ENCODE data around the gene UBE2M.

Gene UBE2M

DNA sequence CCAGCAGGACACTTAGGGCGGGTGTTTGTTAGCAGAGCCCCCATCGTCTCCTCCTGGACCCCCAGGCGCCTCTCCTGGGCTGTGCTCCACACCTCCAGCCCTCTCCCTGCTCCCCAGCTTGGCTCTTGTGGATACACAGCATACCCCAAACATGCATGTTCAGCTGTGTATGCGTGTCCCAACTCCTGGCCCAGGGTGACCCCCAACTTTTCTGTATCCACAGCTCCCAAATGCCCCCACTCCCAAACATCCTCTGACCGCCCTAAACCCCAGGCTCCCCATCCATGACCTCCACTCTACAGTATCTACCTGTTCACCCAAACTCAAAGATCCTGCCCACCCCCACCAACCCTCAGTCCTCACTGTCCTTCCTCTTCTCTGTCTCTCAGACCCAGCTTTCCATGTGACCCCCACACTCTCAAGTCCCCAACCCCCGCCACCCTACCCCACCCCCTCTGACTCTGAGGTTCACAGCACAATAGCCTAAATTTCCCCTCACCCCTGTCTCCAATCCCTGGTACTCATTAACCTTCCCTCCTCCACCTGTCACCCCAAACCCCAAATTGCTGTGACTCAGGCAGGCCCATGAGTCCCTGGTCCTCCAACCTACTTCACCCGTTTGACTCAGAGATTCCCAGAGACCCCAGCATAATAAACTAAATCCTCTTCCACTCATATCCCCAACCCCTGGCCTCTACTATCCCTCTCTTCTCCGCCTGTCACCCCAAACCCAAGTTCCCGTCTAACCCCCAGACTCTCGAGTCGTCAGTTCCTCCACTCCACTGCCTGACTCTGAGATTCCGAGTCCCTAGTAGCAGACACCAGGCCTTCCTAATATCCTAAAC is 968 bp downstream of the UBE2M start:
- peak overlapping the region; percentile 61 to 100 (median 99) for H3K27ac ChIP-seq

DNA sequence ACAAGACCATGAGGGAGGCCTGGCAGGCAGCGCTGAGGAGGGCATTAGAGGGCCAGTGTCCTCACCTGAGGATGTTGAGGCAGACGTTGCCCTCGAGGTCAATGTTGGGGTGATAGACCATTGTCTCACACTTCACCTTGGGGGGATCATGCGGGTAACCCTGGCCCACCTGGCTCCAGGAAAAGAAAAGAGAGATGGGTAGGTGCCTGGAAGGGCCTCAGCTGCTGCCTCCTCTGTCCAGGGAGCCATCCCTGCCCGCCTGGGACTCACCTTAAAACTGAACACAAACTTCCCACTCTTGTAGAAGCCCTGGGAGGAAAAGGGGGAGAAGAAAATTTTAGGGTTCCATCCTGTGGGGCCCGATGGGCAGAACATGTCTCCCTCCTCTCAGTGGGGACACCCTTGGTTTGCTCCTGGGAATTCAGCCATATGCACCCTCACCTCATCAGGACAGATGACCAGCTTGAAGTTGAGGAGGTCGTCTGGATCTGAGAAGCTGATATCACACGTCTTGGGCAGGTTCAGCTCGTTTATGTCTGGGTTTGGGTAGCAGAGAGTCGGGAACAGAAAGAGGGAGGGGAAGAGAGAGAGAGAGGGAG is 1.7 kb downstream of the UBE2M start:
- H3K27ac ChIP-seq, result peak overlapping the region in 17 of 21 experiments; percentile 81 to 100 (median 99)
- H3K4me3 ChIP-seq, result peak overlapping the region in 6 of 7 experiments; percentile 62 to 83 (median 68)

More for the DNA sequence above, 968 bp downstream of the UBE2M start:
- H3K4me3 ChIP-seq, result peak overlapping the region; percentile 62 to 91 (median 69)

DNA sequence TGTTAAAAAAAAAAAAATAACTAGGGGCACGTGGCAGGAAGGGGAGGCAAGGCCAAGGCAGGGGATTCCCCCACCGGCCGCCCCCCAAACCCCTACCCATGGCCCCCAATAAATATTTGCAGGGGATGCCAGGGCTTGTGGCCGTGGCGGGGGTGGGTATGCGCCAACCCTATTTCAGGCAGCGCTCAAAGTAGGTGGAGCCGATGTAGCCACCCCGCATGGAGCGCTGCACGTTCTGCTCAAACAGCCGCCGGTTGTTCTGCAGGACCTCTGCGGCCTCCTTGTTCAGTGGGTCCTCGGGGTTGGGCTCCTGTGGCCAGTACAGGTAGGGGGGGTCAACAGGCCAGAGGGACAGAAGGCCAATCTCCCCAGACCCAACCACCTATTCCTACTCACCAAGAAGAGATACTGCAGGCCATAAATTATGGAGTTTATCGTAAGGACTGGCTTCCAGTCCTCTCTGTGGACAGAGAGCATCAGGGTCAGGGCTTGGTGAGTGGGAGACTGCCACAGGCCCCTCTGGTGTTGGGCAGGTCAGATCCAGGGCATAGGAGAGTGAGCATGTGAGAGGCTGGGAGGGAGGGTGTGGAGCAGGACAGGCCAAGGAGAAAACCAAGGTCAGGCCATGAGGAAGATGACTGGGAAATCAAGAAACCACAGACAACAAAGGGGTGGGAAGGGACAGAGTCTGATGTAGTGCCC is 2.3 kb downstream of the UBE2M start:
- Histone ChIP-seq H3K27ac (peak overlapping the region in 13 of 21 experiments; percentile 7 to 99 (median 95)), H3K4me3 (no peak overlapping the region)

DNA sequence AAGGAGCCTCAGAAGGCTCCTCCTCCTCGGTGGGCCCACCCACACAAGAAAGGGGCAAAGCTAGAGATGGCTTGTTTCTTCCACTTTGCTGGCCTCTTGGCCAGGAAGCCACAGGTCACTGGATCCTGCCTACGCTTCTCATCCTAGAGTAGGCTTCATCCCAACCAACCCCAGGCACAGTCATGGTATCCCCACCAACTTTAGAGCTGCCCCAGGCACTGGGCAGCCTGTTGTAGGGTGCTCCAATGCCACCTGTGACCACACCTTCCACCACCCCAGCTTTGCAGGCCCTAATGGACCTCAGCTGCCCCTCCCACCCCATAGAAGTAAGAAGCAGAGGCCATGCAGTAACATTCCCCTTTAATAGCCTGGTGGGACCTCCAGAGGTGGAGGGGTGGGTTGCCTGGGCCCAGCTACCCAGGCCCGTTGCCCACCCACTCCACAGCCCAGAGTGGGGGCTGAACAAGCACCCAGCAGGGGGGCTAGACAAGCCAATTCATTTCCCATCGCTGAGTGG is 3.0 kb downstream of the UBE2M start:
- peak overlapping the region; percentile 48 to 86 (median 66) for H3K4me3 ChIP-seq
- H3K27ac ChIP-seq, result peak overlapping the region in 20 of 21 experiments; percentile 77 to 99 (median 93)

GRCh38 chr19:58554494-58555368 is 3.7 kb downstream of the UBE2M start, which contains the start of gene CHMP2A:
TSS of gene CHMP2A (minus strand) at chr19:58555105. CDS start at chr19:58554212, 893 bp downstream.
- H3K27ac ChIP-seq, result peak within 1 kb of the TSS; percentile 6 to 99 (median 93)

DNA sequence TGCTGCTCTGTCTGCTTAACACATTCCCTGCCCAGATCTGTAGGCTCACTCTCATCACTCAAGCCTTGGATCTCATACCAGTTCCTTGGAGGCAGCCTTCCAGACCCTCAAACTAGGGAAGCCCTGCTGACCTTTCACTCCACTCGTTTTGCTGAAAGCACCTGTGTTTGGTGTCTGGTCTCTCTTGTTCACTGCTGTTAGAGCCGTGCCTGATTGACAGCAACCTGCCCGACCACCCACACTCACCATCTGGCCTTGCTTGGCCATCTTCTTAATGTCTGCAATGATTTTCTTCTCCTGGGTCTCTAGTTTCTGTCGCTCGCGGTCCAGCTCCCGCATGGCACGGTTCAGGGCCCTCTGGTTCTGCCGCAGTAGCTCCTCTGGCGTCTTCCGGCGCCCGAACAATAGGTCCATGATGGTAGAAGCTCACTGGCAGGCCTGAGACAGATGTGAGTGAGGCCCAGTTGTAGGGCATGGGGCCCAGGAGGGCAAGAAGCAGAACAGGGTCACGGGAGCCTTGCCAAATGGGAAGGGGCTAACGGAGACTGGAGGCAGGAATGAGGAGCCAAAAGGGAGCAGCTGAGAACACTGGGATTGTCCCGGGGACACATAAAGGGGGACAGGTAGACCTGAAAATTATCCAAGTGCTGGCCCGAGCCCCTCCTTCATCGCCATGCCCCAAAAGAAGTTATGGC is 4.5 kb downstream of the UBE2M start:
- peak overlapping the region; percentile 48 to 86 (median 66) for H3K4me3 ChIP-seq
- peak overlapping the region; percentile 6 to 99 (median 93) for H3K27ac ChIP-seq

More at GRCh38 chr19:58554494-58555368, 3.7 kb downstream of the UBE2M start, which contains the start of gene CHMP2A:
- peak within 1 kb of the TSS; percentile 48 to 86 (median 66) for H3K4me3 ChIP-seq

GRCh38 chr19:58552655-58553054 is 5.8 kb downstream of the UBE2M start:
- no peak overlapping the region for H3K4me3 ChIP-seq
- H3K27ac ChIP-seq, result no peak overlapping the region

DNA sequence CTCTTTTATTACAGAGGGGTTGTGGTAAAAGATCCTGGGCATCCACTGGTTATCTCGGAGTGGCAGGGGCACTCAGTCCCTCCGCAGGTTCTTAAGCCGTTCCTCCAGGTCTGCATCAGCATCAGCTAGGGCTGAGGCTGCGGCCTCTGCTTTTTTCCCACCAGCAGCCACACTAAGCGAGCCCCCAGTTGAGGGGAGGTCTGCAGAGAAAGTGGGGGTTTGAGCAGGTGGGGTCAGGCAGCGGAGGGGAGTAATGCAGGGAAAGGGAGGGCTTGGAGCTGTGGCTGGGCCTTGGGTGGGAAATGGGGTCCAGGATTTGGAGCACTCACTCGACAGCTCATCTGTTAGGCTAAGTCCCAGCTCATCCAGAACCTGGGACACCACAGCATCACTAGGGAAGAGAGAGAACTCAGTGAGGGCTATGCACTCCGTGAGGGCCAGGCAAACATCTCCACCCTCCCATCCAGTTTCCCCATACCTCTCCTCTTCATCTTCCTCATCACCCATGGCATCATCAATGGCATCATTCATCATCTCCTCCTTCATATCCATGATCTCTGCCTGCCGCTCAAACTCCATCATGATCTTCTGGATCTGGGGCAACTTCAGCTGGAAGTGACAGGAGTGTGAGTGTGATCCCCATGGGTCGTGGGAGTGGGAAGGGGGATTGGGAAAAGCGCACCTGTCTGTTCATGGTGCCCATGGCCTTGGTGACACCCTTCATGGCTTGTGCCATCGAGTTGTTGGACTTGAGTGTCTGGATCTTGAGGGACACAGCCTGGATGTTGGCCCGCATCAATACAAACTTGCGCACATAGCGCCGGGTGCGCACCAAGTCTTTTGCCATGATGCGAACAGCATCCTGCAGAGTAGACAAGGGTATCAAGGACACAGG is 6.6 kb downstream of the UBE2M start:
- no peak overlapping the region for H3K4me3 ChIP-seq

DNA sequence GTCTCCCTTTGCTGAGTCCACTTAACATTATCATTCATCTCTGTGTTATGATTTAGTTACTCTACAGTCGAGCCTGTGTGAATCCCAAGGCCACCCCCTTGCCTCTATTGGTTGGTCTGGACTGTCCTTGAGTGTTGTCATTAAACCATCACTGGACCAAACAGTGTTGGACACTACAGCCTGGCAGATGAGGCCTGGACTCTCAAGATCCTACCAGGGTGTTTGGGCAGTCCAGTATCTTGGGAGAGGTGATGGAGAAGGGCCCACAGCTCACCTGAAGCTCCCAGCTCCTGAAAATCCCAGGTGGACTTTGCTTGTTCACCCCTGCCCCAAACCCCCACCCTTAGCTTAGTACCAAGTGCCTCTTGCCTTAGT is 7.3 kb downstream of the UBE2M start:
- Histone ChIP-seq H3K27ac (no peak overlapping the region), H3K4me3 (no peak overlapping the region)

More for the DNA sequence above, 6.6 kb downstream of the UBE2M start:
- H3K27ac ChIP-seq, result no peak overlapping the region

GRCh38 chr19:58550362-58551122 is 7.9 kb downstream of the UBE2M start:
- Histone ChIP-seq H3K27ac (no peak overlapping the region), H3K4me3 (no peak overlapping the region)

- no peak overlapping the region for H3K27ac ChIP-seq
- H3K4me3 ChIP-seq, result no peak overlapping the region
Measured at GRCh38 chr19:58549664-58550361, 8.6 kb downstream of the UBE2M start.

GRCh38 chr19:58548859-58549663 is 9.3 kb downstream of the UBE2M start:
- Histone ChIP-seq H3K4me3 (no peak overlapping the region), H3K27ac (no peak overlapping the region)

- H3K27ac ChIP-seq, result no peak overlapping the region
- no peak overlapping the region for H3K4me3 ChIP-seq
Measured at GRCh38 chr19:58547323-58548312, 10.8 kb downstream of the UBE2M start.

DNA sequence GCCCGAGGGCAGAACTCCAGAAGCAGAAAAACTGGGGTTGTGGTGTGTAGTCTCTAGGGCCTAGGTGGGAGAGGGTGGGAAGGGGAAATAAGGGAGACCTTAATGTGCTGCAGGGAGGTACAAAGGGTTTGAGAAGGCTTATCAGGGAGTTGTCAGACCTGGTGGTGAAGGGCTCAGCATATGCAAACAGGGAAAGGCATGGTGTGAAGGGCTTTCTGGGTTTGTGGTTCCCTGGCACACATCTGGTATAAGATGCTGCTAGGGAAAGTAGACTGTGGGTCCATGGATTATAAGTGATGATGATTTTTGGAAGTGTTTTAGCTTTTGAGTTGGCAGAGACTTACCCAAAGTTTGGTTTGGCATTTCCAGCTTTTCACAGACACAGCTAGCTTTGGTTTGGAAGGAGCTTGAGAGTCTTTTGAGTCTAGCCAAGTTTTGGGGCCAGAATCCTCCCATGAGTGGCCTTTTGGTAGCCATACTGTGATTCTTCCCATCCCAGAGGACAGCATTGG is 12.3 kb downstream of the UBE2M start:
- H3K4me3 ChIP-seq, result peak overlapping the region; percentile 76 to 96 (median 94)

More for the DNA sequence above, 12.3 kb downstream of the UBE2M start:
- peak overlapping the region in 8 of 21 experiments; percentile 6 to 94 (median 81) for H3K27ac ChIP-seq
